Measurements from ENCODE around the gene TUBG1. TPM values are rescaled to one million over a fixed set of nuclear protein-coding genes. Genes with fewer than 3 reads are reported as not detected.

Gene TUBG1
- total RNA-seq, 1 experiment from 2014 or later: 27.4 TPM

DNA sequence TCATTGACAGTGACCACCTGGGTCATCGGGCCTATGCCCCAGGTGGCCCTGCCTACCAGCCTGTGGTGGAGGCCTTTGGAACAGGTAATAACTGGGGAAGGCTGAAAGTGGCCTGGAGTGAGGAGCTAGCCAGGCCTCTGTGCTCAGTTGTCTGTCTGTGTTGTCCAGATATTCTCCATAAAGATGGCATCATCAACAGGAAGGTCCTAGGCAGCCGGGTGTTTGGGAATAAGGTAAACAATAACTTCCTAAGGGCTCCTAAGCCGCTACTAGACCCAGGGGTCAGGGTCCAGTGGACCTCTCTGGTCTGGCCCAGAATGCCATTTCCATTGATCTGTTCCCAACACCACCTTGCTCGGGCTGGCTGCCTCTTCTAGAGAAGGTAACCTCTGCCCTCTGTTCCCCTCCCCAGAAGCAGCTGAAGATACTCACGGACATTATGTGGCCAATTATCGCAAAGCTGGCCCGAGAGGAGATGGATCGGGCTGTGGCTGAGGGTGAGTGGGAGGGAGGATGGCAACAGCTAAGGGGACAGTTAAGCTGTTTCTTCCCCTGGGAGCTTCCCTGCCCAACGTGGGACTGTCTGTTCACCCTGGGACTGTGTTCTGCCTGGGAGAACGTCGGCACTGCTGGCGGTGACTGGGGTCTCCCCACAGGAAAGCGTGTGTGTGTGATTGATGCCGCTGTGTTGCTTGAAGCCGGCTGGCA is 44.5 kb upstream of the TUBG1 start:
- no peaks in the 10 kb centered on the region for H3K9me3 ChIP-seq (ENCODE audit: low read length)
- H3K27ac ChIP-seq (ENCODE audit: low read length): no peak overlapping the region

DNA sequence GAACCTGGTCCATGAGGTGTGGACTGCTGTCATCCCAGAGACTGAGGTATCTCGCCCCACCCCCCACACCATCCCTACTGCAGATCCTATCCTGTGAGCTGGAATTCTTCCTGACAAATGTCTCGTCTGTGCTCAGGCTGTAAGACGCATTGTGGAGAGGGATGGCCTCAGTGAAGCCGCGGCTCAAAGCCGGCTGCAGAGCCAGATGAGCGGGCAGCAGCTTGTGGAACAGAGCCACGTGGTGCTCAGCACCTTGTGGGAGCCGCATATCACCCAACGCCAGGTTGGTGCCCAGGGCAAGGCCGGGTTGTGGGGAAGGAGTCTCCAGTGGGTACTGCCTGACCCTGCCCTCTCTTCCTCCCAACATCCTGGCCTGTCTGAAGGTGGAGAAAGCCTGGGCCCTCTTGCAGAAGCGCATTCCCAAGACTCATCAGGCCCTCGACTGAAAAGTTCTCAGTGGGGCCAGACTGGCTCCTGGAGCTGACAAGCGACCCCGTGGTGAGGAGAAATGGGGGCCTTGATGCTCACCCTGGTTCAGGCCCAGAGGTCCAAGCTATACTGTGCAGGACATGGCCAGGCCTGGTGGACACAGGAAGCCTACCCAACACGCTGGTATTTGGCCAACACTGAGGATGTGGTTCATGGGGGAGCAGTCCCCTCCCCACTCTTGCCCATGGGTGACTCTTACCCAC is 43.8 kb upstream of the TUBG1 start:
- Histone ChIP-seq H3K9me3 (ENCODE audit: low read length) (no peaks in the 10 kb centered on the region), H4K20me1 (ENCODE audit: insufficient read depth, low read depth, low read length) (no peaks in the 10 kb centered on the region), H3K4me3 (ENCODE audit: low read length) (no peak overlapping the region), H3K9ac (ENCODE audit: low read length) (no peak overlapping the region; the same call in 1 of the 2 replicates), H3K27me3 (ENCODE audit: low read length) (no peaks in the 10 kb centered on the region), H3K36me3 (ENCODE audit: insufficient read depth, low read length) (peaks cover 19% of the 10 kb centered on the region; the same call in 1 of the 2 replicates), H3K4me1 (ENCODE audit: low read length) (peaks cover 39% of the 10 kb centered on the region), H3K9me2 (replicated peaks; ENCODE audit: insufficient read depth, low read length) (no peaks in the 10 kb centered on the region), H2AFZ (ENCODE audit: low read length) (no peak overlapping the region), H3K4me2 (ENCODE audit: low read depth, low read length, poor library complexity, severe bottlenecking) (no peak overlapping the region), H3K27ac (ENCODE audit: low read length) (no peak overlapping the region), H3K79me2 (ENCODE audit: low read length) (peaks cover 48% of the 10 kb centered on the region)
- no peak for DNase-seq

More for the DNA sequence above, 44.5 kb upstream of the TUBG1 start:
- Histone ChIP-seq H3K4me3 (ENCODE audit: low read length) (no peak overlapping the region), H3K79me2 (ENCODE audit: low read length) (peaks cover 48% of the 10 kb centered on the region), H3K27me3 (ENCODE audit: low read length) (no peaks in the 10 kb centered on the region), H3K9me2 (replicated peaks; ENCODE audit: insufficient read depth, low read length) (no peaks in the 10 kb centered on the region), H3K9ac (ENCODE audit: low read length) (no peak overlapping the region), H3K4me1 (ENCODE audit: low read length) (peaks cover 39% of the 10 kb centered on the region), H4K20me1 (ENCODE audit: insufficient read depth, low read depth, low read length) (no peaks in the 10 kb centered on the region), H3K36me3 (ENCODE audit: insufficient read depth, low read length) (peaks cover 19% of the 10 kb centered on the region; the same call in 1 of the 2 replicates), H2AFZ (ENCODE audit: low read length) (no peak overlapping the region), H3K4me2 (ENCODE audit: low read depth, low read length, poor library complexity, severe bottlenecking) (no peak overlapping the region)
- no peak for DNase-seq

DNA sequence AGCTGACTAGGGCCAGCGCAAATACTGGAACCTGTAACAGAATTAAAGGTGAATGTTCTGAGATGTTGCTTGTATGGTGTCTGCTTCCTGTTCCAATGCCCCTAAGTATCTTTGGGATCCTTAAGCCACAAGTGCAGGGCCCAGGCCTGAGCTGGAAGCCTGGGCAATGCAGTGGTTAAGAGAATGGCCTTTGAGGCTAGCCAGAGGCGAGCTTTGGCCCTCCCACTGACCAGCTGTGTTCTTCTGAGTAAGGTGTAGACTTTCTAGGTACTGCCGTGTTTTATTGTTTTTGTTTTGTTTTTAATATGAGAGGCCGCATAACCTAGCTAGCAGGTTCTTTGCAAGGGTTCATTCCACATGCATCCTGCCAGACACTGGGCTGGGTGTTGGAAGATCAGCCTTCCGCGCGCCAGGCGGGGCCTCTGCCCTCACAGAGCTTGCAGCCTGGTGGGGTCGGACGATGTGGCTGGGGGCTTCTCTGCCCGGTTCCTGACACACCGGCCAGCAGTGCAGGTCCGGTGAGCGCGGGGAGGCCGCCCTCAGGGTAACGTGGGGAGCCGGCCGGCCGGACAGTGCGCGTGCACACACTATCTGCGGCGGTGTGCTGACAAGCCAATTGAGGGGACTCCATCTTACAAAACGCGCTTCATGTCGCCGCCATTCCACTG is 43.1 kb upstream of the TUBG1 start:
- Histone ChIP-seq H3K4me1 (ENCODE audit: low read length) (peaks cover 38% of the 10 kb centered on the region), H2AFZ (ENCODE audit: low read length) (no peak overlapping the region), H4K20me1 (ENCODE audit: insufficient read depth, low read depth, low read length) (no peaks in the 10 kb centered on the region), H3K79me2 (ENCODE audit: low read length) (peaks cover 47% of the 10 kb centered on the region), H3K4me3 (ENCODE audit: low read length) (peak overlapping the region; percentile 99), H3K4me2 (ENCODE audit: low read depth, low read length, poor library complexity, severe bottlenecking) (peak overlapping the region; percentile 100), H3K9me3 (ENCODE audit: low read length) (no peaks in the 10 kb centered on the region), H3K9ac (ENCODE audit: low read length) (peak overlapping the region; percentile 94), H3K27me3 (ENCODE audit: low read length) (no peaks in the 10 kb centered on the region), H3K9me2 (replicated peaks; ENCODE audit: insufficient read depth, low read length) (no peaks in the 10 kb centered on the region), H3K27ac (ENCODE audit: low read length) (no peak overlapping the region), H3K36me3 (ENCODE audit: insufficient read depth, low read length) (peaks cover 20% of the 10 kb centered on the region; the same call in 1 of the 2 replicates)
- no peak for DNase-seq

DNA sequence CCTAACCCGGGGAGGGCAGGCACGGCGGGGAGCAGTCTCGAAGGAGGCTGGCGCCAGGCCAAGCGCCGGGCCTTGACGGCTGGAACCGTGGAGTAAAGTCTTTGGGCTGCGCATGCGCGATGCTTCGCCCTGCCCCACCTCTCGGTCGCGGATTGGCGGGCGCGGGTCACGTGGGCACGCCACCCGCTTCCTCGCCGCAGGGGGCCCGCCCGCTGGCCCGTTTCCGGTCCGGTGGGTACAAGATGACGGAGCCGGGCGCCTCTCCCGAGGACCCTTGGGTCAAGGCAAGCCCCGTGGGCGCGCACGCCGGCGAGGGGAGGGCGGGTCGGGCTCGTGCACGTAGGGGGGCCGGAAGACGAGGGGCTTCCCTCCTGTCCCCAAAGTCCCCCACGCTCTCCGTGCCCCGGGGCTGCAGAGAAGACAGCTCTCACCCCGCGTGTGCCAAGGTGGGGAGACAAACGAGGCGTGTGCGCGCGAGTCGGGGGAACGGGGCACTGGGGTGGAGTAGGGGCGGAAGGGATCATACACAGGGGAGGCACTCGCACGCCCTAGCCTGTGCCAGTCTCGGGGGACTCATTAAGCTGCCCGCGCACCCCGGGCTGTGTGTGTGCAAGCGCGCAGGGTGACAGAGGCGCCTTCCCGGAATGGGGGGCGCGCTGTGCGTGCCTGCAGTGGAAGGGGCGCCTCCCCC is 42.5 kb upstream of the TUBG1 start, which contains the start of gene MLX:
Gene MLX (plus strand): TSS at position 218 of the 691 bp plus-strand sequence. CDS start 25 bp downstream, at position 243.
- Histone ChIP-seq H3K9me3 (ENCODE audit: low read length) (no peaks in the 10 kb centered on the region), H3K27ac (ENCODE audit: low read length) (peak within 1 kb of the TSS; percentile 79), H3K79me2 (ENCODE audit: low read length) (peaks cover 42% of the 10 kb centered on the region), H2AFZ (ENCODE audit: low read length) (0 out of 2 replicates have a peak within 1 kb of the TSS, but pooled peaks have one; percentile 42), H3K9me2 (replicated peaks; ENCODE audit: insufficient read depth, low read length) (no peaks in the 10 kb centered on the region), H4K20me1 (ENCODE audit: insufficient read depth, low read depth, low read length) (no peaks in the 10 kb centered on the region), H3K4me2 (ENCODE audit: low read depth, low read length, poor library complexity, severe bottlenecking) (peak within 1 kb of the TSS; percentile 100), H3K4me3 (ENCODE audit: low read length) (peak within 1 kb of the TSS; percentile 99), H3K4me1 (ENCODE audit: low read length) (peaks cover 33% of the 10 kb centered on the region), H3K9ac (ENCODE audit: low read length) (peak within 1 kb of the TSS; percentile 94), H3K27me3 (ENCODE audit: low read length) (no peaks in the 10 kb centered on the region), H3K36me3 (ENCODE audit: insufficient read depth, low read length) (peaks cover 25% of the 10 kb centered on the region)
- peak; percentile 97 for DNase-seq

DNA sequence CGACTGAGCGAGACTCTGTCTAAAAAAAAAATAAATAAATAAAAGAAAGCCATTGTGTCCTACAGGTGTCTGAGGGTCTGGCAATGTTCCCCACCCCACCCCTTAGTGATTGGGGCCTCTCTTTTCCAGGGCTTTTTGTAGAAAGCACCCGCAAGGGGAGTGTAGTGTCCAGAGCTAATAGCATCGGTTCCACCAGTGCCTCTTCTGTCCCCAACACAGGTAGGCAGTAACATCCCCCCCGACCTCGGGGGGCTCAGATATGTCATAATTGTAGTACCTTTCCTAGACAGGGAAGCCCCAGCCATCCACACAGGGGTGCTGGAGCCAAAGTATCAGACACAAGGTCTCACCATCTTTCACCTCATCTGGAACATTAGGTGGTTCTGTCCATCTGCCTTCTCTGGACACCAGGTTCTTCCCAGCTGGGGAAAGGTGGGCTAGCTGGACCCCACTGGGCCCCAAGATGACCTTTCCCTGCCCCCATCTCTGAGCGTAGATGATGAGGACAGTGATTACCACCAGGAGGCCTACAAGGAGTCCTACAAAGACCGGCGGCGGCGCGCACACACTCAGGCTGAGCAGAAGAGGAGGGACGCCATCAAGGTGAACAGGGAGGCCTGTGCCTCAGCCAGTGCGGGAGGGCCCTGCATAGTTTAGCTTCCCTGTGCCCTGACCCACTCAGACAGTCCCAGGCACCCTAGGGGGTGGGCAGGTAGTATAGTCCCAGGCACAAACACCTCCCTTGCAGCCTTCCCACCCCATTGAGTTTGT is 41.0 kb upstream of the TUBG1 start:
- no peak for DNase-seq
- peaks cover 33% of the 10 kb centered on the region for H3K36me3 ChIP-seq (ENCODE audit: insufficient read depth, low read length)
- no peaks in the 10 kb centered on the region for H3K9me3 ChIP-seq (ENCODE audit: low read length)
- H3K79me2 ChIP-seq (ENCODE audit: low read length): peaks cover 27% of the 10 kb centered on the region
- no peaks in the 10 kb centered on the region for H3K27me3 ChIP-seq (ENCODE audit: low read length)
- H2AFZ ChIP-seq (ENCODE audit: low read length): no peak overlapping the region
- H3K9me2 ChIP-seq (replicated peaks; ENCODE audit: insufficient read depth, low read length): no peaks in the 10 kb centered on the region
- no peak overlapping the region for H3K4me3 ChIP-seq (ENCODE audit: low read length)
- no peak overlapping the region for H3K9ac ChIP-seq (ENCODE audit: low read length)
- H4K20me1 ChIP-seq (ENCODE audit: insufficient read depth, low read depth, low read length): no peaks in the 10 kb centered on the region
- H3K27ac ChIP-seq (ENCODE audit: low read length): no peak overlapping the region
- peaks cover 27% of the 10 kb centered on the region for H3K4me1 ChIP-seq (ENCODE audit: low read length)
- H3K4me2 ChIP-seq (ENCODE audit: low read depth, low read length, poor library complexity, severe bottlenecking): peak overlapping the region; percentile 100

DNA sequence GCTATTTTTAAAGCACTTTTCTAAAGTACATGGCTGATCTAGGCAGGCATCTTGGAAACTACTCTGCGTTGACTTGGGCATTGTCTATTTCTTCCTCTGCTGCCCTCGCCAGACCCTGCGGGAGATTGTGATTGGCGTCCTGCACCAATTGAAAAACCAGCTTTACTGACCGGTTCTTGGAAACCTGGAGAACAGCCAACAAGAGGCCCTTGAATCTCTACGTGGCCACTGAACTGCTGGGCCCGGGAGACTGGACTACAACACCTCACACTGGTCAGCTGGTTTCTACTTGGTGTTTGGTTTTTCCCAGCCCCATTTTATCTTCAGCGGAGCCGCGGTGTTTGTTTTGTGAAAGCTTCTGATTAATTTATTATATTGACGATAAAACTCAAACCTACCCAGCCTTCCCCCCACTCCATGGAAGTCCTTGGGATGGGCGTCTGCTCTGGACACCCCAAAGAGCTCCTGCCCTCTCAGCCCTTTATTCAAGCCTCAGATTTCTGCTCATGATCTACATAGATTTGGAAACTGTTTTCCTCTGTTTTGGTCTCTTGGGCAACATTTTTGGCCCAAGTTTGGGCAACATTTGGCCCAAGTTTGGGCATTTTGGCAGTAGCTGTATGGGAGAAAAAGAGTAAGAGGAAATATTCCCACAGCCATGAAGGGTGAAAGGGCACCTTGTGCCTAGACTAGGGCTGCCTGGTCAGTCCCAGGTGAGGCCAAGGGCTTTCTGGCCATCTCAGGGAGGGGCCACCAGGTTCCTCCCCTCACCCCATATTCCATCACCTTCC is 37.9 kb upstream of the TUBG1 start:
- Histone ChIP-seq H3K36me3 (ENCODE audit: insufficient read depth, low read length) (peaks cover 36% of the 10 kb centered on the region), H3K9me3 (ENCODE audit: low read length) (no peaks in the 10 kb centered on the region), H3K79me2 (ENCODE audit: low read length) (peaks cover 28% of the 10 kb centered on the region), H3K27ac (ENCODE audit: low read length) (no peak overlapping the region), H4K20me1 (ENCODE audit: insufficient read depth, low read depth, low read length) (no peaks in the 10 kb centered on the region), H3K27me3 (ENCODE audit: low read length) (no peaks in the 10 kb centered on the region), H2AFZ (ENCODE audit: low read length) (no peak overlapping the region), H3K9me2 (replicated peaks; ENCODE audit: insufficient read depth, low read length) (no peaks in the 10 kb centered on the region), H3K4me1 (ENCODE audit: low read length) (peaks cover 29% of the 10 kb centered on the region), H3K9ac (ENCODE audit: low read length) (no peak overlapping the region), H3K4me3 (ENCODE audit: low read length) (no peak overlapping the region), H3K4me2 (ENCODE audit: low read depth, low read length, poor library complexity, severe bottlenecking) (no peak overlapping the region)
- no peak for DNase-seq

DNA sequence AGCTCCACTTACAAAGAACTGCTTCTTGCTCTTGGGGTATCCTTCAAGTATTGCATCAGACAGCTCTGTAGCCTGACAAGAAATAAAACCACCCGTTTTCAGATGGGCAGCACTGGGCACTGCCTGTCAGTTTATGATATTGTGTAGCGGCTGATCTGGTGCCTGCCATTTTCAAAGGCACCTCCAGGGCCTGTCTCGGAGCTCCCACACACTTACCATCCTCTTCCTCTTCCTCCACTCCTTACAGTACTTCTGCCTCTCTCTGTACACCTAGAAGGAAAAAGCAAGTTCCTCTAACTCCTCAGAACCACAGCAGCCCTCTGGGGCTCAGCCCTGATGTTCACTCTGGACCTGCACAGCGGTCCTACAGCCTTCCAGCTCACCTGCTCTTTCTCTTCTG is 36.4 kb upstream of the TUBG1 start:
- no peak for DNase-seq
- Histone ChIP-seq H3K4me3 (ENCODE audit: low read length) (no peak overlapping the region), H4K20me1 (ENCODE audit: insufficient read depth, low read depth, low read length) (no peaks in the 10 kb centered on the region), H3K9me3 (ENCODE audit: low read length) (no peaks in the 10 kb centered on the region), H3K9me2 (replicated peaks; ENCODE audit: insufficient read depth, low read length) (no peaks in the 10 kb centered on the region), H3K4me2 (ENCODE audit: low read depth, low read length, poor library complexity, severe bottlenecking) (no peak overlapping the region), H3K36me3 (ENCODE audit: insufficient read depth, low read length) (peaks cover 36% of the 10 kb centered on the region), H3K9ac (ENCODE audit: low read length) (0 out of 2 replicates have a peak overlapping the region, but pooled peaks have one; percentile 15), H3K27me3 (ENCODE audit: low read length) (no peaks in the 10 kb centered on the region), H3K27ac (ENCODE audit: low read length) (no peak overlapping the region), H3K4me1 (ENCODE audit: low read length) (peaks cover 30% of the 10 kb centered on the region), H2AFZ (ENCODE audit: low read length) (no peak overlapping the region), H3K79me2 (ENCODE audit: low read length) (peaks cover 29% of the 10 kb centered on the region)
